HepG2 (cell line): ENCODE data around the gene RAB30. TPM values are rescaled to one million over a fixed set of nuclear protein-coding genes. Genes with fewer than 3 reads are reported as not detected.
A peak's percentile ranks its signal among the peaks of the same experiment; 100 is the strongest.

Experiments
- BRCA1 ChIP-seq: sonication (generic); formaldehyde crosslinking; IDR thresholded peaks from 2 replicates; pipeline ENCODE4 v1.4.0; 2020; ENCODE audit warnings: missing genetic modification reagents
- CBX2 ChIP-seq, 2 experiments: fragments of 200-600 bp in 1 of 2; sonication (generic); formaldehyde crosslinking in 1 of 2; IDR thresholded peaks; 2 replicates each; pipeline versions ENCODE4 v1.7.0 to v1.8.1; 2018 to 2022; ENCODE audit warnings: low read depth in 2 of 2, low read length in 1 of 2, mild to moderate bottlenecking in 1 of 2, missing genetic modification reagents in 1 of 2
- MIER2 ChIP-seq: IDR thresholded peaks from 2 replicates; pipeline ENCODE4 v1.6.1; 2016; ENCODE audit warnings: missing biosample characterization, missing genetic modification reagents
- NR1H2 ChIP-seq: sonication (generic); formaldehyde crosslinking; IDR thresholded peaks from 2 replicates; pipeline ENCODE4 v1.8.1; 2022; ENCODE audit warnings: low read depth, missing genetic modification reagents, borderline replicate concordance
- POGZ ChIP-seq: sonication (generic); formaldehyde crosslinking; IDR thresholded peaks from 2 replicates; pipeline ENCODE4 v1.4.0; 2020; ENCODE audit warnings: mild to moderate bottlenecking, missing genetic modification reagents
- PTBP1 ChIP-seq: fragments of 200-400 bp; formaldehyde crosslinking; IDR thresholded peaks from 2 replicates; pipeline ENCODE4 v1.6.1; 2018; ENCODE audit warnings: low read length, low read depth; ENCODE audit not compliant: poor library complexity, severe bottlenecking
- RFX3 ChIP-seq: IDR thresholded peaks from 2 replicates; pipeline ENCODE4 v1.6.1; 2016; ENCODE audit warnings: missing biosample characterization, missing genetic modification reagents
- RFX5 ChIP-seq: IDR thresholded peaks from 2 replicates; pipeline ENCODE4 v1.6.1; 2011; ENCODE audit warnings: low read depth, low read length, improper control_type of control experiment
- SALL1 ChIP-seq: sonication (generic); formaldehyde crosslinking; IDR thresholded peaks from 2 replicates; pipeline ENCODE4 v1.8.0; 2022; ENCODE audit warnings: mild to moderate bottlenecking, missing genetic modification reagents
- SRSF9 ChIP-seq: fragments of 200-400 bp; formaldehyde crosslinking; IDR thresholded peaks from 2 replicates; pipeline ENCODE4 v1.6.1; 2018; ENCODE audit warnings: borderline replicate concordance, mild to moderate bottlenecking, low read depth, low read length; ENCODE audit not compliant: insufficient read depth, poor library complexity, severe bottlenecking
- ZNF10 ChIP-seq: sonication (generic); formaldehyde crosslinking; IDR thresholded peaks from 2 replicates; pipeline ENCODE4 v1.4.0; 2020; ENCODE audit warnings: mild to moderate bottlenecking, low read depth, missing genetic modification reagents, borderline replicate concordance
- ZNF121 ChIP-seq: sonication (generic); formaldehyde crosslinking; IDR thresholded peaks from 2 replicates; pipeline ENCODE4 v1.5.0; 2020; ENCODE audit warnings: mild to moderate bottlenecking, missing genetic modification reagents
- ZNF34 ChIP-seq: sonication (generic); formaldehyde crosslinking; IDR thresholded peaks from 2 replicates; pipeline ENCODE4 v1.4.0; 2020; ENCODE audit warnings: mild to moderate bottlenecking, missing genetic modification reagents, borderline replicate concordance
- ZNF382 ChIP-seq: sonication (generic); formaldehyde crosslinking; IDR thresholded peaks from 2 replicates; pipeline ENCODE4 v1.5.0; 2020; ENCODE audit warnings: missing genetic modification reagents, mild to moderate bottlenecking, borderline replicate concordance
- ZNF383 ChIP-seq: sonication (generic); formaldehyde crosslinking; IDR thresholded peaks from 2 replicates; pipeline ENCODE4 v1.4.0; 2020; ENCODE audit warnings: missing genetic modification reagents, mild to moderate bottlenecking, borderline replicate concordance
- ZNF446 ChIP-seq: sonication (generic); formaldehyde crosslinking; IDR thresholded peaks from 2 replicates; pipeline ENCODE4 v1.5.0; 2020; ENCODE audit warnings: mild to moderate bottlenecking, missing genetic modification reagents
- ZNF460 ChIP-seq: sonication (generic); formaldehyde crosslinking; IDR thresholded peaks from 2 replicates; pipeline ENCODE4 v1.5.1; 2020; ENCODE audit warnings: missing genetic modification reagents, mild to moderate bottlenecking, borderline replicate concordance
- ZNF572 ChIP-seq: sonication (generic); formaldehyde crosslinking; IDR thresholded peaks from 2 replicates; pipeline ENCODE4 v1.5.1; 2020; ENCODE audit warnings: mild to moderate bottlenecking, missing genetic modification reagents
- ZNF7 ChIP-seq: IDR thresholded peaks from 2 replicates; pipeline ENCODE4 v1.6.1; 2016; ENCODE audit warnings: missing biosample characterization, missing genetic modification reagents
- ZNF879 ChIP-seq: sonication (generic); formaldehyde crosslinking; IDR thresholded peaks from 2 replicates; pipeline ENCODE4 v1.8.1; 2023; ENCODE audit warnings: missing genetic modification reagents
- ZNF883 ChIP-seq: sonication (generic); formaldehyde crosslinking; IDR thresholded peaks from 2 replicates; pipeline ENCODE4 v1.5.1; 2020; ENCODE audit warnings: mild to moderate bottlenecking, missing genetic modification reagents; ENCODE audit errors: not compliant biosample characterization
- polyA plus RNA-seq, 8 experiments: library from polyadenylated mRNA; depleted of rRNA in 3 of 8; stranded (reverse) in 7 of 8; unstranded in 1 of 8; fragments of >200 nt; fragmentation: Illumina TruSeq in 4 of 8; extraction: Trizol in 4 of 8; gene quantifications; 2 replicates each; pipeline versions ENCODE4 v1.2.1 to v1.2.3, GENCODE V29; 2011 to 2016; ENCODE audit warnings: low read depth in 4 of 8, missing spikeins in 1 of 8, mixed read lengths in 1 of 8; ENCODE audit not compliant: insufficient read depth in 1 of 8
- total RNA-seq, 5 experiments: library from RNA; depleted of rRNA; stranded (reverse); fragments of >200 nt; fragmentation: Illumina TruSeq; extraction: Trizol; gene quantifications; 2 replicates each; pipeline ENCODE4 v1.2.3, GENCODE V29; 2016; ENCODE audit warnings: low read depth in 1 of 5
- TF ChIP-seq, protein P1 (sequence below): sonication (generic); formaldehyde crosslinking; IDR thresholded peaks from 2 replicates; pipeline ENCODE4 v1.4.0; 2020; ENCODE audit warnings: missing genetic modification reagents
- TF ChIP-seq, protein P2 (sequence below): sonication (generic); formaldehyde crosslinking; IDR thresholded peaks from 2 replicates; pipeline ENCODE4 v1.5.0; 2020; ENCODE audit warnings: missing genetic modification reagents
- TF ChIP-seq, protein P3 (sequence below): IDR thresholded peaks from 2 replicates; pipeline ENCODE4 v1.6.1; 2016; ENCODE audit warnings: missing biosample characterization, missing genetic modification reagents, low read depth

Gene RAB30
- total and polyA plus RNA-seq, 2 of the 13 experiments (the other 11 are each of a cell fraction or from before 2014, with no cell fraction given) = 3.7 to 5.0 TPM

DNA sequence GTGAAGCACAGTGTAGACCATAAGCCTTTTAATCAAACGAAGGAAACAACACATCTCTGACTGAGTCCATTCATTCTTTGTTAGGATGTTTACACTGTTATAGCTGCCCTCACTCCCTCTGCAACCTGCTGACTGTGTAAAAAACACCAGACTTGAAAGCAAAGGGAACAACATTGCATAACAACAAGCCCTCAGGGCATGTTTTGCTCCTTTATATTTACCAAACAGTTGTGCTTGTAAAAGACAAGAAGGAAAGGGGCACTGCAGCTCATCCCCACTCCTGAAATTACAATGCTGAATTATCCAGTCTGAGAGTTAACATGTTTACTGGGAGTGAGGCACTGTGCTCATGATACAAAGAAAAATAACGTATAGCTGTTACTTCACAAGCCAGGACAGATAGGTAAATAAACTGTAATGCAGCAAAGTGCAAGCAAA, 46.4 kb downstream of the RAB30 start (continued):
- TF ChIP-seq BRCA1 (CRISPR knock-in tag) (no peak), RFX3 (CRISPR knock-in tag) (no peak), MIER2 (no peak), ZNF382 (CRISPR knock-in tag) (no peak), ZNF383 (CRISPR knock-in tag) (no peak), ZNF10 (CRISPR knock-in tag) (no peak), ZNF879 (CRISPR knock-in tag) (no peak), SRSF9 (no peak), PTBP1 (no peak), RFX5 (no peak), POGZ (CRISPR knock-in tag) (0 out of 2 replicates have a peak, but pooled peaks have one; percentile 23), SALL1 (CRISPR knock-in tag) (peak; percentile 44; the same call in 1 of the 2 replicates), CBX2 (IDR thresholded peaks at IDR 0.05; ENCODE audit: low read depth, low read length) (no peak), CBX2 (CRISPR knock-in tag; IDR thresholded peaks at IDR 0.05; ENCODE audit: low read depth) (no peak), ZNF34 (CRISPR knock-in tag) (no peak), ZNF883 (CRISPR knock-in tag) (no peak), ZNF7 (CRISPR knock-in tag) (no peak), ZNF460 (CRISPR knock-in tag) (no peak), ZNF572 (no peak), ZNF121 (CRISPR knock-in tag) (no peak), ZNF446 (no peak), NR1H2 (no peak)
- TF ChIP-seq, protein P1, sequence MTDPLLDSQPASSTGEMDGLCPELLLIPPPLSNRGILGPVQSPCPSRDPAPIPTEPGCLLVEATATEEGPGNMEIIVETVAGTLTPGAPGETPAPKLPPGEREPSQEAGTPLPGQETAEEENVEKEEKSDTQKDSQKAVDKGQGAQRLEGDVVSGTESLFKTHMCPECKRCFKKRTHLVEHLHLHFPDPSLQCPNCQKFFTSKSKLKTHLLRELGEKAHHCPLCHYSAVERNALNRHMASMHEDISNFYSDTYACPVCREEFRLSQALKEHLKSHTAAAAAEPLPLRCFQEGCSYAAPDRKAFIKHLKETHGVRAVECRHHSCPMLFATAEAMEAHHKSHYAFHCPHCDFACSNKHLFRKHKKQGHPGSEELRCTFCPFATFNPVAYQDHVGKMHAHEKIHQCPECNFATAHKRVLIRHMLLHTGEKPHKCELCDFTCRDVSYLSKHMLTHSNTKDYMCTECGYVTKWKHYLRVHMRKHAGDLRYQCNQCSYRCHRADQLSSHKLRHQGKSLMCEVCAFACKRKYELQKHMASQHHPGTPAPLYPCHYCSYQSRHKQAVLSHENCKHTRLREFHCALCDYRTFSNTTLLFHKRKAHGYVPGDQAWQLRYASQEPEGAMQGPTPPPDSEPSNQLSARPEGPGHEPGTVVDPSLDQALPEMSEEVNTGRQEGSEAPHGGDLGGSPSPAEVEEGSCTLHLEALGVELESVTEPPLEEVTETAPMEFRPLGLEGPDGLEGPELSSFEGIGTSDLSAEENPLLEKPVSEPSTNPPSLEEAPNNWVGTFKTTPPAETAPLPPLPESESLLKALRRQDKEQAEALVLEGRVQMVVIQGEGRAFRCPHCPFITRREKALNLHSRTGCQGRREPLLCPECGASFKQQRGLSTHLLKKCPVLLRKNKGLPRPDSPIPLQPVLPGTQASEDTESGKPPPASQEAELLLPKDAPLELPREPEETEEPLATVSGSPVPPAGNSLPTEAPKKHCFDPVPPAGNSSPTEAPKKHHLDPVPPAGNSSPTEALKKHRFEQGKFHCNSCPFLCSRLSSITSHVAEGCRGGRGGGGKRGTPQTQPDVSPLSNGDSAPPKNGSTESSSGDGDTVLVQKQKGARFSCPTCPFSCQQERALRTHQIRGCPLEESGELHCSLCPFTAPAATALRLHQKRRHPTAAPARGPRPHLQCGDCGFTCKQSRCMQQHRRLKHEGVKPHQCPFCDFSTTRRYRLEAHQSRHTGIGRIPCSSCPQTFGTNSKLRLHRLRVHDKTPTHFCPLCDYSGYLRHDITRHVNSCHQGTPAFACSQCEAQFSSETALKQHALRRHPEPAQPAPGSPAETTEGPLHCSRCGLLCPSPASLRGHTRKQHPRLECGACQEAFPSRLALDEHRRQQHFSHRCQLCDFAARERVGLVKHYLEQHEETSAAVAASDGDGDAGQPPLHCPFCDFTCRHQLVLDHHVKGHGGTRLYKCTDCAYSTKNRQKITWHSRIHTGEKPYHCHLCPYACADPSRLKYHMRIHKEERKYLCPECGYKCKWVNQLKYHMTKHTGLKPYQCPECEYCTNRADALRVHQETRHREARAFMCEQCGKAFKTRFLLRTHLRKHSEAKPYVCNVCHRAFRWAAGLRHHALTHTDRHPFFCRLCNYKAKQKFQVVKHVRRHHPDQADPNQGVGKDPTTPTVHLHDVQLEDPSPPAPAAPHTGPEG (CRISPR knock-in tag) = no peak
- TF ChIP-seq, protein P2, sequence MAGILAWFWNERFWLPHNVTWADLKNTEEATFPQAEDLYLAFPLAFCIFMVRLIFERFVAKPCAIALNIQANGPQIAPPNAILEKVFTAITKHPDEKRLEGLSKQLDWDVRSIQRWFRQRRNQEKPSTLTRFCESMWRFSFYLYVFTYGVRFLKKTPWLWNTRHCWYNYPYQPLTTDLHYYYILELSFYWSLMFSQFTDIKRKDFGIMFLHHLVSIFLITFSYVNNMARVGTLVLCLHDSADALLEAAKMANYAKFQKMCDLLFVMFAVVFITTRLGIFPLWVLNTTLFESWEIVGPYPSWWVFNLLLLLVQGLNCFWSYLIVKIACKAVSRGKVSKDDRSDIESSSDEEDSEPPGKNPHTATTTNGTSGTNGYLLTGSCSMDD (CRISPR knock-in tag) = no peak
- TF ChIP-seq, protein P3, sequence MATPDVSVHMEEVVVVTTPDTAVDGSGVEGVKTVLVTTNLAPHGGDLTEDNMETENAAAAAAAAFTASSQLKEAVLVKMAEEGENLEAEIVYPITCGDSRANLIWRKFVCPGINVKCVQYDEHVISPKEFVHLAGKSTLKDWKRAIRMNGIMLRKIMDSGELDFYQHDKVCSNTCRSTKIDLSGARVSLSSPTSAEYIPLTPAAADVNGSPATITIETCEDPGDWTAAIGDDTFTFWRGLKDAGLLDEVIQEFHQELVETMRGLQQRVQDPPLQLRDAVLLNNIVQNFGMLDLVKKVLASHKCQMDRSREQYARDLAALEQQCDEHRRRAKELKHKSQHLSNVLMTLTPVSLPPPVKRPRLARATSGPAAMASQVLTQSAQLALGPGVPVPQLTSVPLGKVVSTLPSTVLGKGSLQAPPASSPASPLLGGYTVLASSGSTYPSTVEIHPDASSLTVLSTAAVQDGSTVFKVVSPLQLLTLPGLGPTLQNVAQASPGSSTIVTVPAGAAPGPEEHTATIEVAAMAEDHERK (CRISPR knock-in tag) = no peak
